Subcutaneous abdominal adipose tissue (tissue), 5 donors: Measurements from ENCODE around the gene MRTFA.
A peak's percentile ranks its signal among the peaks of the same experiment; 100 is the strongest.
"Not testable (repeated sequence)": the region's sequence is repeated elsewhere in the genome, so short reads cannot be mapped to it uniquely, and the experiment has no call there.

ENCODE experiments used
- H3K27ac ChIP-seq: one replicate; pipeline ENCODE4 v1.7.0; 2013; ENCODE audit warnings: low read depth, mild to moderate bottlenecking, inconsistent platforms, low read length, moderate library complexity
- H3K27me3 ChIP-seq, 5 donors: one replicate each; pipeline ENCODE4 v1.7.0; 2013; ENCODE audit warnings: low read length in 5 of 5, inconsistent platforms in 1 of 5; ENCODE audit not compliant: control insufficient read depth in 5 of 5, insufficient read depth in 4 of 5
- H3K36me3 ChIP-seq, 5 donors: one replicate each; pipeline ENCODE4 v1.7.0; 2013; ENCODE audit warnings: low read length in 5 of 5; ENCODE audit not compliant: control insufficient read depth in 5 of 5, insufficient read depth in 5 of 5
- H3K4me1 ChIP-seq, 5 donors: one replicate each; pipeline ENCODE4 v1.7.0; 2013; ENCODE audit warnings: low read length in 5 of 5, mild to moderate bottlenecking in 3 of 5, moderate library complexity in 1 of 5; ENCODE audit not compliant: control insufficient read depth in 5 of 5, insufficient read depth in 5 of 5
- H3K4me3 ChIP-seq, 5 donors: one replicate each; pipeline ENCODE4 v1.7.0; 2013; ENCODE audit warnings: low read length in 5 of 5, low read depth in 1 of 5
- H3K9ac ChIP-seq, 5 donors: one replicate each; pipeline ENCODE4 v1.7.0; 2013; ENCODE audit warnings: low read length in 5 of 5, mild to moderate bottlenecking in 4 of 5, moderate library complexity in 3 of 5
- H3K9me3 ChIP-seq, 5 donors: one replicate each; pipeline ENCODE4 v1.7.0; 2013; ENCODE audit warnings: low read length in 5 of 5; ENCODE audit not compliant: control insufficient read depth in 5 of 5
- donor health status: healthy.
- donor health status: healthy.
- donor health status: healthy.
- donor health status: healthy.
- donor health status: healthy.

The MRTFA gene

DNA sequence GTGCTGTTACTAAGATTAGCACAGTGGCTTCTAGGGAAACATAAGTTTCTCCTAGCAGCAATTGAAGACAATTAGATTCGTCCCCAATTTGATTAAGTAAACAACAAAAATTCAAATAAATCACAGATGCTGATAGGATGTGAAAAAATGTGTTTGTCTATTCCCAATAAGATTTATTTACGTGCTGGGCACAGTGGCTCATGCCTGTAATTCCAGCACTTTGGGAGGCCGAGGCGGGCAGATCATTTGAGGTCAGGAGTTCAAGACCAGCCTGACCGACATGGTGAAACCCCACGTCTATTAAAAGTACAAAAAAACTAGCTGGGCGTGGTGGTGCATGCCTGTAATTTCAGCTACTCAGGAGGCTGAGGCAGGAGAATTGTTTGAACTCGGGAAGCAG lies 128.5 kb downstream of the MRTFA start:
- H3K4me3 ChIP-seq, H3K9me3 ChIP-seq, H3K9ac ChIP-seq, H3K27me3 ChIP-seq, H3K36me3 ChIP-seq: not testable (repeated sequence)
- Histone ChIP-seq H3K27ac (peak overlapping the region; percentile 31), H3K4me1 (peaks cover 17 to 54% (median 43%) of the 10 kb centered on the region in 5 donors)

DNA sequence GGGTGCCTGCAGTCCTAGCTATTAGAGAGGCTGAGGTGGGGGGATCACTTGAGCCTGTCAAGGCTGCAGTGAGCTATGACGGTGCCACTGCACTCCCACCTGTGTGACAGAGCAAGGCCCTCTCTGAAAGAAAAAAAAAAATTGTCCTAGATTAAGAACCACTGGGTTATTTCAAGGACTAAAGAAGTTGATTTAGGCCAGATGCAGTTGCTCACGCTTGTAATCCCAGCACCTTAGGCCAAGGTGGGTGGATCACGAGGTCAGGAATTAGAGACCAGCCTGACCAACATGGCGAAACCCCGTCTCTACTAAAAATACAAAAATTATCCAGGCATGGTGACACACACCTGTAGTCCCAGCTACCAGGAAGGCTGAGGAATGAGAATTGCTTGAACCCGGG lies 129.0 kb downstream of the MRTFA start:
- Histone ChIP-seq H3K9me3 (no peaks in the 10 kb centered on the region), H3K9ac (no peak overlapping the region), H3K4me1 (peaks cover 15 to 48% (median 43%) of the 10 kb centered on the region in 5 donors), H3K4me3 (no peak overlapping the region), H3K27me3 (no peaks in the 10 kb centered on the region), H3K27ac (no peak overlapping the region), H3K36me3 (no peaks in the 10 kb centered on the region)

DNA sequence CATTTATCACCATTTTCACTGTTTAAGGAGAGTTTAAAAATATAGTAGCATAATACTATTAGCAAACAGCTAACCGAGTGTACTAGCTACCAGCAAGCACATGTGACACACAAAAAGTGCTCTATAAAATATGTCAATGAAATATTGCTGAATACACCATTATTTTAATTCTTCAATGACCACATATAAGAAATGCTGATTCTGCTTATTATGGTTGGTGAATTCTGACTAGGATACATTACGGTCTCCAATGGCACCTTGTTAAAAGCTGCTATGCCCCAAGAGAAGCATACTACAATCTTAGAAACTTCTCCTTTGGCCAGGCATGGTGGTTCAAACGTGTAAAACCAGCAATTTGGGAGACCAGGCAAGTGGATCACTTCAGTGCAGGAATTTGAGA lies 129.8 kb downstream of the MRTFA start:
- Histone ChIP-seq H3K27ac (no peak overlapping the region), H3K9me3 (no peaks in the 10 kb centered on the region), H3K36me3 (no peaks in the 10 kb centered on the region), H3K4me1 (peaks cover 12 to 42% (median 36%) of the 10 kb centered on the region in 5 donors), H3K4me3 (no peak overlapping the region), H3K27me3 (no peaks in the 10 kb centered on the region), H3K9ac (no peak overlapping the region)

DNA sequence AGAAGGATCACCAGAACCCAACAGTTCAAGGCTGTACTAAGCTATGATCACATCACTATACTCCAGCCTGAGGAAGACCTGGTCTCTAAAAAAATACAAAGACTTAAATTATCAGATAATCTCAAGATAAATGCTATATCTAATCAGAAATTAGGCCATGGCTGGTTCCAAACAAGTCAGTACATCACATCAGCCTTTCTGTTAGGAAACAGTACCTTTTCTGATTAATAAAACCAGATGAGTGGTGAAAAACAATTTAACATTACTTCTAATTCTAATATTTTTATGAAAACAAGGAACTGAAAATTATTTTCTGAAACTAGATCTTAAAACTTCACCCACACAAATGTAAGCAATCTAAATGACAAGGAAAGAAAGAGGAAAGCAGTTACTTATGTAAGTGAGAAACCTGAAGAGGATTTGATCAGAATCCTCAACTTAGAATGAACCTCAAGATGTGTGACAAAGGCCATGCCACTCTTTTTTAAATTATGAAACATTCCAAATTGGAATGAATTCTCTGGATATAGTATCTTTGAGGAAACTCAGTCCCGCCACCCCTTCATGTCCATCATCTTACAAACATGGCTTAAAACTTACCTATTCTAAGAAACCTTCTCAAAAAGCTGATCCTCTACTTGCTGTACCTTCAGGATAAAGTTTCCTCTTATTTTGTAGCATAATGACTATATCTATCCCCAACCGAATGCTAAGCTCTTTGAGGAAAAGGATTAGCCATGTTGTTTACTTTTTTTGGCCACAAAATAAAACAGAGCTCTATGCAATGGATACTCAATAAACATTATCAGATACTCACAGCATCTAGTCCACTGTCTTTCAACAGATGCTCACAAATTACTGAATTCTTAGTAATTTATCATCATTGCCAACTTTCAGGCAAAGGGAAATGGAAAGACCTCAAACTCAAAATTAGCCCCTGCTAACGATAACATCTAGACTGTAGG lies 132.0 kb downstream of the MRTFA start:
- H3K27ac ChIP-seq = no peak overlapping the region
- H3K27me3 ChIP-seq = no peaks in the 10 kb centered on the region
- H3K9ac ChIP-seq = no peak overlapping the region
- no peak overlapping the region for H3K4me3 ChIP-seq
- no peaks in the 10 kb centered on the region for H3K9me3 ChIP-seq
- no peaks in the 10 kb centered on the region for H3K36me3 ChIP-seq
- peaks cover 5 to 20% (median 14%) of the 10 kb centered on the region in 5 donors for H3K4me1 ChIP-seq

DNA sequence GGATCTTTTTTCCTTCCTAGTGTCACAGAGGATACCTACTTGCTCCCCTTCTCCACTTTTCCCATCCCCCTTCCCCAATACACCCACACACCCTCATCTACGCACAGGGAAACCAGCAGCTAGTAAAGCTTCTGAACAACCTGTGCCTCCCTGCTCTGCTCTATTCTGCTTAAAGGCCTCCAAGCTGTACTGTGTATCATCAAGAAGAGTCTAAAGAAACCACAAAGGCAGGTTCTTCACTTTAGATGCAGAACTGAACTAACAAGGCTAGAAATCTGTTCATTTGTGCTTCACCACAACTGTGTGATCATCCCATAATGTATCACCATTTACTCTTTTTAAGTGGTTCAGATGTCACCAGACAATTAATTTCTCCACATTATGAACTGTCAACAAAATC lies 133.6 kb downstream of the MRTFA start:
- peaks cover 0 to 8% (median 0%) of the 10 kb centered on the region in 5 donors for H3K4me1 ChIP-seq
- no peak overlapping the region for H3K27ac ChIP-seq

DNA sequence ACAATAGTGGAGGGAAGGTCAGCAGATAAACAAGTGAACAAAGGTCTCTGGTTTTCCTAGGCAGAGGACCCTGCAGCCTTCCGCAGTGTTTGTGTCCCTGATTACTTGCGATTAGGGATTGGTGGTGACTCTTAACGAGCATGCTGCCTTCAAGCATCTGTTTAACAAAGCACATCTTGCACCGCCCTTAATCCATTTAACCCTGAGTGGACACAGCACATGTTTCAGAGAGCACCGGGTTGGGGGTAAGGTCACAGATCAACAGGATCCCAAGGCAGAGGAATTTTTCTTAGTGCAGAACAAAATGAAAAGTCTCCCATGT lies 136.1 kb downstream of the MRTFA start:
- H3K36me3 ChIP-seq, H3K4me3 ChIP-seq: not testable (repeated sequence)

More for the DNA sequence above, 133.6 kb downstream of the MRTFA start:
- no peaks in the 10 kb centered on the region for H3K27me3 ChIP-seq
- H3K4me3 ChIP-seq = no peak overlapping the region
- no peaks in the 10 kb centered on the region for H3K9me3 ChIP-seq
- H3K36me3 ChIP-seq = no peaks in the 10 kb centered on the region
- no peak overlapping the region for H3K9ac ChIP-seq

DNA sequence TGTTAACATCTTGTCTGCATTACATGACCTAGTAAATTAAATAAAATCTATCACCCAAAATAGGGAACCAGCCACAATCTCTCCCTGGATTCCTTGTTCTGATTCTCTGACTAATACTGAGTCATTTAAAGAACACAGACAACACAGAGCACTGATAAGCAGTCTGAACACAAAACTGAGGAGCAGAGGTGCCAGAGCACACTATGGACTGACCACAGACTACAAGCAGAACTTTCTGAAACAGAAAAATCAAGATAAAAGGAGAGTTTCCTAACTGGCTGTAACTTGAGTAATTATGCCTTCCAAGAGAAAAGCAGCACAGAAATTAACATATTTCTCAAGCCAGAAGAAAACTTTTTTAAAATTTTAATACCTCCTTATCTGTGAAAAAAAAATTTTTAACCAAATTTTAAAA lies 137.3 kb downstream of the MRTFA start:
- no peaks in the 10 kb centered on the region for H3K9me3 ChIP-seq
- H3K36me3 ChIP-seq = no peaks in the 10 kb centered on the region
- no peak overlapping the region for H3K4me3 ChIP-seq
- no peak overlapping the region for H3K27ac ChIP-seq
- H3K4me1 ChIP-seq = peaks cover 0 to 2% (median 0%) of the 10 kb centered on the region in 5 donors
- H3K27me3 ChIP-seq = no peaks in the 10 kb centered on the region
- no peak overlapping the region for H3K9ac ChIP-seq

More for the DNA sequence above, 136.1 kb downstream of the MRTFA start:
- H3K27ac ChIP-seq, H3K9me3 ChIP-seq, H3K4me1 ChIP-seq, H3K9ac ChIP-seq, H3K27me3 ChIP-seq: not testable (repeated sequence)

DNA sequence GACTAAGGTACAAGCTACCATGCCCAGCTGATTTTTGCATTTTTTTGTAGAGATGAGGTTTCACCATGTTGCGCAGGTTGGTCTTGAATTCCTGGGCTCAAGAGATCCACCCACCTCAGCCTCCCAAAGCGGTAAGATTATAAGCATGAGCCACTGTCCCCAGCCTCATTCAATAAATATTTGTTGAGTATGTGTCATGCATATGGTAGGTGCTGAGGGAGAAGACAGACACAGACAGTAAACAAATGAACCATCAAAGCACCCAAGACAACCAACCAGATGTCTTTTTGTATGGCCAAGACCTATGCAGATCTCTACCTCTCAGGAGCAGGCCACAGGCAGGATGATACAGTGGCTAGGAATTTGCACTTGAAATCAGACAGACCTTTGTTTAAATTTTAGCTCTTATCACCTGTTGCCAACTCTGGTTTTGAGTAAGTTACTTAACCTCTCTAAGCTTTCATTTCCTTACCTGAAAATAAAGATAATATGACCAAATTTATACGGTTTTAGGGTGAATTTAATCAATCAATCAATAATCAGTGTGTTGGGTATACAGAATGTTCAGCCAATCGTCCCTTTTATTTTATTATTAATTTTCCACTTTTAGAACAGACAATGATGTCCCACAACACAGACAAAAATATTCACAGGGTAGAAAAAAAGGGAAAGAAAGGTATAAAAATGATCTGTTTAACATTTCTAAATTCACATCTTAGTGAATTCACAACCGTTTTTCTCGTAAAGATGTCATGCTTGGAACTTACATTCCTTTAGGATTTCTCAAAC lies 137.9 kb downstream of the MRTFA start:
- no peak overlapping the region for H3K27ac ChIP-seq
- H3K9me3 ChIP-seq = no peaks in the 10 kb centered on the region
- H3K4me1 ChIP-seq = no peaks in the 10 kb centered on the region
- no peaks in the 10 kb centered on the region for H3K36me3 ChIP-seq
- H3K9ac ChIP-seq = no peak overlapping the region
- H3K27me3 ChIP-seq = no peaks in the 10 kb centered on the region
- H3K4me3 ChIP-seq = no peak overlapping the region

DNA sequence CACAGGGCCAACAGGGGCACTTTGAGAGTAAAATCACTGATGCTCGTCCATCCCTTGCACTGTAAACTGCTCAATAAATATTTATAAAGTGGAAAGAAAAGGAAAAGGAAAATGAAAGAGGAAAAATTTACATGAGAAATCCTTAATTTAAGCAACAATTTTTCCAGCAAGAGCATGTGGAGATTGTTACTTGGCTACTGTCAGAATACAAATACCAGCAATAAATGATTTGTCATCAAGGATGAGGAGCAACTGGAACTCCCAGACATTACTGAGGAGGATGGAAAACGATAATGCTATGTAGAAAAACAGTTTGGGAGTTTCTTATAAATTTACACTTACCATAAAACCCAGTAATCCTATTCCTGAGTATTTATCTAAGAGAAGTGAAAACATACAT lies 143.1 kb downstream of the MRTFA start:
- Histone ChIP-seq H3K27me3 (no peaks in the 10 kb centered on the region), H3K4me1 (peaks cover 0 to 26% (median 19%) of the 10 kb centered on the region in 5 donors), H3K4me3 (no peak overlapping the region), H3K9ac (no peak overlapping the region), H3K27ac (peak overlapping the region; percentile 59), H3K9me3 (no peaks in the 10 kb centered on the region), H3K36me3 (no peaks in the 10 kb centered on the region)

DNA sequence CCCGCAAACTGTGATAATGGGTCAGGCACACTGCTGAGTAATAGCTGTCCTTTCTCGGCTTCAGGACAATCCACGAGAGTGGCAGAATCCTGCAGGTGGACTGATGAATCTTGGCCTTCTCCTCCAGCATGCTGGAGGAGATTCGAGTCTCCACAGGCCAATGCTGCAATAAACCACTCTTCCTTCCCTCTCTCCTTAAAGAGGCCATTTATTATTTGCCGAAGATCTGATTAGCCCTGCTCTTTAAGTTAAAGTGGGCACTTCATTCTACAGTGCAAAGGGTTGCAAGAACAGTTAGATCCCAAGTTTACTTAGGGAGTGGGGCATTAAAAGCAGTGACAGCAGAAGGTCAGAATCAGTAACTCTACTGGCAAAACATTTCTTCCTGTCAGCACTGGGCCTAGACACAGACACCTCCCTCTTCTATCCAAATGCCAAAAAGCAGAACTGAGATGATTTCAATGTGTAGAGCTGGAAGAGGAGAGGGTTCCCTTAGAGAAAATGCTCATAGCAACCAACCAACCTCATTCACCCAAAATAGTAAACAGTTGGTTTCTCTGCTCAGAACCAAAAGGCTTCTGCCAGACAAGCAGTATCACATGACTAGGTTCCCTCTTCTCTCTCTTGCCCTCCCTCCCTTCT lies 144.4 kb downstream of the MRTFA start:
- Histone ChIP-seq H3K27me3 (no peaks in the 10 kb centered on the region), H3K36me3 (no peaks in the 10 kb centered on the region), H3K27ac (peak overlapping the region; percentile 59), H3K9me3 (no peaks in the 10 kb centered on the region), H3K4me3 (peak overlapping the region in 1 of 5 donors; percentile 5), H3K4me1 (peaks cover 0 to 26% (median 19%) of the 10 kb centered on the region in 5 donors), H3K9ac (no peak overlapping the region)
